ENCODE results near the gene ENPP6.

ENPP6 gene
- 0 to 2.3 (median 0.13) reads per million in 17 experiments for total RNA-seq

- no peak for DNase-seq
Measured at GRCh38 chr4:184217634-184218033, at the start of gene ENPP6. Gene ENPP6 (minus strand): TSS chr4:184217873. CDS start chr4:184217819, 54 bp downstream.

DNA sequence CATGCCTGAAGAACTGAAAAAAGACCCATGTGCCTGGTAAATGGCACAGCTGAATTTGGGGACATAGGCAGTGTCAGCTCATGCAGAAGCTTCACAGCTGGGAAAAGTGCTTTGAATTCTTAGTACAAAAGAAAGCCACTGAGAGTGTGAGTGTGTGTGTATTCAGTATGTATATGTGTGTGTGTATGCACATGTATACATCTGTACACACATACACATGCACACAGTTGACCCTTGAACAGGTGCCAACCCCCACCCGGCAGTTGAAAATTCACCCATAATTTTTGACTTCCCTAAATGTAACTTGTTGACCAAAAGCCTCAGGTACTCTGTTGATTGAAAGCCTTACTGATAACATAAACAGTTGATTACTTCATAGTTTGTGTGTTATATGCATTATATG is 49.5 kb upstream of the ENPP6 start:
- no peak for DNase-seq

GRCh38 chr4:184265546-184266351 is 48.1 kb upstream of the ENPP6 start:
- peak; percentile 64 to 92 (median 84) for DNase-seq

GRCh38 chr4:184263910-184264732 is 46.4 kb upstream of the ENPP6 start:
- peak; percentile 96 to 98 (median 97) for DNase-seq

- no peak for DNase-seq
Measured at GRCh38 chr4:184263461-184263860, 45.8 kb upstream of the ENPP6 start.

DNA sequence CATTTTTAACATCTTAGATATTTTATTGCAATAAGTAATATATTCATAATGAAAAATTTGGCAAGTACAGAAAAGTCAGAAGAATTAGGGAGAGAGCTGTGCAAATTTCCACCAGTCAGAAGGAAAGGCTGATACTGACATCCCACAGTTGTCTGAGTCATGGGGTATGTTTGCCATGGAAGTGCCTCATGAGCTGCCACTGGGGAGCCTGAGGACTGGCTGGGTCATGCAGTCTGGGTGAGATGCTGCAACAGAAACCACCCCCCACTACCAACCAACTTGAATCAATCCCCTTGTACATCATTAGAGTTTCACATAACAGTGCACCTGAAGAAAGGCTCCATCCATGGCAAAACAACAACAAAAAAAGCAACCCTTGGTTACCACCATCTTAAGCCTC is 45.2 kb upstream of the ENPP6 start:
- DNase-seq: peak; percentile 44 to 70 (median 70)

DNA sequence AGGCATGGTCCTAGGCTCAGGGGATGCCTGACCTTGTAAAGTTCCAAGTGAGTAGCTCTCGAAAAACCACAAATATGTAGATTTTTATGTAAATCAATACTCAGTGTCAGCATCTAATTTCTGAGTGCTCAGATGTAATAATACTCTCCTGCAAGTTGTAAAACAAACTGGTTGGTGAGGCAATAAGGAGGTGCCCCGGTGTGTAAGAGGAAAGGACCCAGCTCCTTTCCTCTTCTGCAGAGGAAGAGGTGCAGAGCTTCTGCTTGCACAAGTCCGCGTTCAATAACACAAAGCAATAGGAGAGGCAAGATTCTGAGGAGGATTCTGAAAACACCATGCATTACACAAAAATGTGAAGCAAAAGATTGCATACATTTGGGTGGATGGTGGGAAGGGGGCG is 43.6 kb upstream of the ENPP6 start:
- DNase-seq: no peak

DNA sequence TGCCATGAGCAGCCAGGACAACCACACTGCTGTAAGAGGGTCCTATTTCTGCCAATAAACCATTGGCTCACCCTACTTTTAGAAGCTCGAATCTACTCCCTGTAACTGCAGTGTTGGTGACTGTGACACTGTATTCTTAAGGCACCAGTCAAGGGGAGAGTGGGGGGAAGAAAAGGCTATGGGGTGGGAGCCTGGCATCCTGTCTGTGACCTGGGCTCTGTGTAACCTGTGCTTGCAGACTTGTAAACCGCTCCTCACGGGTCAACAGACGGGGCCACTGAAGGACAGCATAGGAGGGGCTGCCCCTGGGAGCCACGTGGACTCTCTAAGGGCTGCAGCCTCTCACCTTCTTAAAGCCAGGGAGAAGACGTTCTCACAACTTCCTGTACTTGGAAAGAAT is 42.2 kb upstream of the ENPP6 start:
- DNase-seq: no peak

DNA sequence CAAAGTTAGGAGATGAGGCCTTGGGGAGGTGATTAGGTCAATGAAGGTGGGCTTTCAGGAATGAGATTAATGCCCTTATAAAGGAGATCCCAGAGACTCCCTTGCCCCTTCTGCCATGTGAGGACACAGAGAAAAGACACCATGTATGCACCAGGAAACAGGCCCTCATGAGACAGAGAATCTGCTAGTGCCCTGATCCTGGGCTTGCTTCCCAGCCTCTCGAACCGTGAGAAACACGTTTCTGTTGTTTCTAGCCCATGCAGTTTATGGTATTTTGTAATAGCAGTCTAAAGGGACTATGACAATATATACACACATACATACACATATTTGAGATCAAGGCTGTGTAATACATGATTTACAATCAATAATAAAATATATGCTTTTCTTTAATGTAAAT is 41.4 kb upstream of the ENPP6 start:
- DNase-seq: no peak

GRCh38 chr4:184255871-184256642 is 38.4 kb upstream of the ENPP6 start:
- DNase-seq: no peak

- no peak for DNase-seq
Measured at GRCh38 chr4:184255361-184255760, 37.7 kb upstream of the ENPP6 start.

DNA sequence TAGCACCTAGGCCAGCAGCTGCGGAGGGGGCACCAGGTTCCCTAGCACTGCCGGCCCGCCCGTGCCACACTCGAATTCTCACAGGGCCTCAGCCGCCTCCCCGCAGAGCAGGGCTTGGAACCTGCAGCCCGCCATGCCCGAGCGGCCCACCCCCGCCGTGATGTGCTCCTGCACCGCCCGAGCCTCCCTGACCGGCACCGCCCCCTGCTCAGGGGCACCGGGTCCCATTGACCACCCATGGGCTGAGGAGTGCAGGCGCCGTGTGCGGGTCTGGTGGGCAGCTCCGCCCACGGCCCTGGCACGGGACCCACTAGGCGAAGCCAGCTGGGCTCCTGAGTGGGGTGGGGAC is 35.4 kb upstream of the ENPP6 start:
- no peak for DNase-seq

DNA sequence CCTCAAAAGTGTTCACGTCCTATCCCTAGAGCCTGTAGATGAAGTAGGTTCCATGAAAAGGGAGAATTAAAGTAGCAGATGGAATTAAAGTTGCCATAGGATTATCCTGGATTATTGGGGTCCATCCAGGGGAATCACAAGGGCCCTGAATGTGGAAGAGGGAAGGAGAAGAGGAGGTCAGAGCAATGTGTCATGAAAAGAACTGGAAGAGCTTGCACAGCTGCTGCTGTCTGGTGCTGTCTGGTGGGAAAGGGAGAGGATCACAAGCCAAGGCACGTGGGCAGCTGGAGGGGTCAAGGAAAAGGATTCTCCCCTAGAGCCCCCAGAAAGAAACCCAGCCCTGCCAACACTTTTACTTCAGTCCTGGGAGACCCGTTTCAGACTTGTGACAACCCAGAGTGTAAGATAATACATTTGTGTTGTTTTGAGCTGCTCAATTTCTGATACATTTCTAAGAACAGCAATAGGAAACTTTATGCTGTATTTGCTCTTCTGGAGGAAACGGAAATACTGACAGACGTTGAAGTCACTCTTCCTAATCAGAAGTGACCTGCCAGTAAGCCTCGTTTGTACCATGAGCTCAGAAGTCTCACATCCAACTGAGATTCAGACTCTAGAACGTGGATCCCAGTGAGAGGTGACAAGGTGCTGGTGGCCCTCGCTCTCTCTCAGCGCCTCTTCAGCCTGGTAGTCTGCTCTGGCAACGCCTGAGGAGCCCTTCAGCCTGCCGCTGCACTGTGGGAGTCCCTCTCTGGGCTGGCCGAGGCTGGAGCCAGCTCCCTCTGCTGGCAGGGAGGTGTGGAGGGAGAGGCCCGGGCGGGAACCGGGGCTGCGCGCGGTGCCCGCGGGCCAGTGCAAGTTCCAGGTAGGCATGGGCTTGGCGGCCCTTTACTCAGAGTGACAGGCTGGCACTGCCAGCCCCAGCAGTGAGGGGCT is 34.7 kb upstream of the ENPP6 start:
- DNase-seq: no peak

DNA sequence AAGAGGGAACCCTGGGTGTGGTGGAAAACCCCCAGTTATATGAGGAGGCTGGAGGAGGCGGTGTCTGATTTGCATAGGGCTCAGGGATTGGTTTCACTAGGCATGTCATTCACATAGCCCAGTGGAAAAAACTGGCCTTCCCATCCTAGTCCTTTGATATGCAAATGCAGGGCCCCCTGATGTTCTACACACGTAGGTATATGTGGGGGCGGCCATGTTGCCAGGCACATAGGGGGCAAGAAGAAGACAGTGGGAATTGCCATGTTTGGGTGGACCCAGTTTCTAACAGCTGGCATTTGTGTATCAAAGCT is 34.0 kb upstream of the ENPP6 start:
- DNase-seq: peak in 1 of 4 experiments; percentile 21

GRCh38 chr4:184250795-184251669 is 33.4 kb upstream of the ENPP6 start:
- DNase-seq: peak; percentile 48 to 91 (median 68)

DNA sequence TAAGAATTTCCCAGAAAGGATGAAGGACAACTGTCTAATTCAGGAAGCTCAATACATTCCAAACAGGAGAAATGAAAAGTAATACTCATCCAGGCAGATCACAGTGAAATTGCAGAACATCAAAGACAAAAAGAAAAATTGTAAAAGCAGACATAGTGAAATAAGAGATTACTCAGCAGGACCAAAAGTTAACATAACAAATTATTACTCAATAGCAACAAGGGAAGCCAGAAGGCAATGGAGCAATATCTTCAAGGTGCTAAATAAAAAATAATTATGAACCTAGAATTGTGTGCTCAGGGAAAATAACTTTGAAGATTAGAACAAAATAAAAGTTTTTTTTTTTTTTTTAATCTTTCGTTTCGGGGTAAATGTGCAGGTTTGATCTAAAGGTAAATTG is 30.5 kb upstream of the ENPP6 start:
- DNase-seq: peak in 2 of 4 experiments; percentile 29 to 34

DNA sequence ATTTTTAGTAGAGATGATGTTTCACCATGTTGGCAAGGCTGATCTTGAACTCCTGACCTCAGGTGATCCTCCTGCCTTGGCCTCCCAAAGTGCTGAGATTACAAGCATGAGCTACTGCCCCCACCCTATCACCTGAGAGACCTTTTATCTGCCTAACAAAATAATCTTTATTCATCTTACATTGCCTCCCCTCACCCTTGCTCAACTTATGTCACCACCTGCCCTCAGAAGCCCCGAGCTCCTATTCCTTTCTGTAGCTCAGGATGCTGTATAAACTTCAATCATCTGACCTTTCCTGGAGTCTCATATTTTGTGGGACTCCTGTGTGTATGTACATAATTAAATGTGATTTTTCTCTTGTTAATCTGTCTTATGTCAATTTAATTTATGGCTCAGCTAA is 29.7 kb upstream of the ENPP6 start:
- no peak for DNase-seq

DNA sequence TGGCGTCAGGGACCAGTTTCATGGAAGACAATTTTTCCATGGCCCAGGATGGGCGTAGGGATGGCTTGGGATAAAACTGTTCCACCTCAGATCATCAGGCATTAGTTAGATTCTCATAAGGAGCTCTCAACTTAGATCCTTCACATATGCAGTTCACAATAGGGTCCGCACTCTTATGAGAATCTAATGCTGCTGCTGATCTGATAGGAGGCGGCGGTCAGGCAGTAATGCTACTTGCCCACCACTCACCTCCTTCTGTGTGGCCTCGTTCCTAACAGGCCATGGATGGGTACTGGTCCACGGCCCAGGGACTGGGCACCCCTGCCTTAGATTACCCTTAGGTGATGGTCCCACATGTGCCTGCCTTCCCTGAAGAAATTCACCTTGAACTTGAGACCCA is 28.8 kb upstream of the ENPP6 start:
- DNase-seq: no peak

DNA sequence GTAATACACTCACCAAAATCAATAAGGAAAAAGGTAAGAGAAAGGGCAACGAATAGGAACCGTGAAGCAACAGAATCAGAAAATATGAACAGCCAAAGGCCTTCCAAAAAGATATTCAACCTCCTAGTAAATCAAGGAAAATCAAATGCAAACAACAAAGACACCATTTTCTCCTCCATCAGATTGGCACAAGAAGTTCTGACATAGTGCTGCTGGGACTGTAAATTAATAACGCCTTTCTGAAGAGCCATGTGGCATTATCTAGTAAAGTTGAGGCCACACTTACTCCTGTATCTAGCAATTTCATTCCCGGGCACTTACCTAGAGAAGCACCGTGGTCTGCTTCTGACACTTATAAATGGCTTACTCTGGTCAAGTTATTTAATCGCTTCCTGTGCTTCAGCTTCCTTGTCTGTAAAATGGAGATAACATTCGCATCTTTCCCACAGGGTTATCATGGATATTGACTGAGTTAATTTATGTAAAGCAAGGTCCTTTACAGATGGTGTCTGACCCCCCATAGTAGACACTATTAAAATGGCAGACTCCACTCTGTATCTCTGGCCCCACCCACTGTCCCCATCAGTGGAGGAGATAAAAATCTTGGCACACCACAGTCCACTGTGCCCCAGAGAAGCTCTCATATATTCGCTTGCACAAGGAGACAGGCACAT is 20.5 kb upstream of the ENPP6 start:
- DNase-seq: no peak

DNA sequence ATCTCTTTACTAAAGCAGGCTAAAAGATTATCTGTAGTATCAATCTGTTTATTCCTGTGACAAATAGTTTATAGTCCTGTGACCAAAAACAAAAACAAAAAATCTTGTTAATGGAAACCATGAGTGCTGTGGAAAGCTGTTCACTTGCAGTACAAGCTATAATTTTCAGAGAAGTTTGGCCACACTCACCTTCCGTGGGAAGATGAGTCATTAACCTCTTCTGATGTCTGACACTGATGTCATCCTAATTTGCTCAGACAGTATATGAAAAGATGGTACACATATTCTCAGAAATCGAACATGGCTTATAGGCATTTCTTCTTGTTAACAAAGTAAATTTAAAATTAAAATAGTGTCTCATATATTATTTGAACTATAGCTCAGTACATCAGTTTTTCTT is 19.9 kb upstream of the ENPP6 start:
- peak; percentile 27 to 59 (median 40) for DNase-seq
